ENCODE measurements around the gene ST6GALNAC2. TPM values are rescaled to one million over a fixed set of nuclear protein-coding genes. Genes with fewer than 3 reads are reported as not detected.

The ST6GALNAC2 gene
- total and polyA plus RNA-seq, 10 of the 15 experiments (the other 5 are each of a cell fraction or from before 2014, with no cell fraction given) = 0.08 to 0.41 (median 0.23) TPM; not detected in 6

- TF ChIP-seq ASH2L (IDR thresholded peaks at IDR 0.05; ENCODE audit: borderline replicate concordance, low read depth) = no peak
Measured at GRCh38 chr17:76545918-76546555, 39.6 kb downstream of the ST6GALNAC2 start (continued).

- no peaks in the 10 kb centered on the region for H4K20me1 ChIP-seq (ENCODE audit: control insufficient read depth, insufficient read depth)
- in situ Hi-C loops (cut with MboI) (no loop called here), intact Hi-C loops (cut with micrococcal nuclease; ENCODE audit: unreplicated experiment) (no loop called here)
- no TSS peak for BruUV-seq (replicated peaks)
- H3K27me3 ChIP-seq (replicated peaks in 1 of 2; ENCODE audit: control insufficient read depth in 2 of 2, insufficient read depth in 2 of 2, low read length in 1 of 2) = peaks cover 0 to 3% of the 10 kb centered on the region in 2 experiments; a peak in 3 of 4 replicates
- no peak overlapping the region for H3K9ac ChIP-seq (ENCODE audit: control insufficient read depth, insufficient read depth, low read length)
- ATAC-seq (no peak), DNase-seq (ENCODE audit: low read depth, low spot score) (no peak), FAIRE-seq (no peak)
- no peaks in the 10 kb centered on the region for H3K79me2 ChIP-seq (ENCODE audit: control insufficient read depth, insufficient read depth, low read length)
- H3K9me3 ChIP-seq (replicated peaks; ENCODE audit: control insufficient read depth, insufficient read depth, low read length) = no peaks in the 10 kb centered on the region
- H3K4me3 ChIP-seq = no peak overlapping the region
- POLR2A ChIA-PET = interaction anchor here (0.6 kb wide), 1 partner anchor 31 kb away, joined by 3 read pairs; no protein-coding TSS in a partner anchor
- no peak overlapping the region for H3K27ac ChIP-seq (ENCODE audit: control insufficient read depth, insufficient read depth)
- WGBS (ENCODE audit: insufficient coverage, insufficient replicate concordance, low lambda C conversion rate, missing lambda C conversion rate) = 62% methylated on average over 23 of the region's 24 CpGs
- no peak overlapping the region for H2AFZ ChIP-seq (ENCODE audit: control insufficient read depth, low read depth, low read length)
- RAD21 ChIA-PET (ENCODE audit: unreplicated experiment) = interaction anchor here (0.6 to 2.5 kb wide), 4 partner anchors 11 to 78 kb away, joined by 3 to 9 read pairs (median 3); no protein-coding TSS in a partner anchor
- H3K4me2 ChIP-seq (ENCODE audit: control insufficient read depth, insufficient read depth) = no peak overlapping the region
- no peaks in the 10 kb centered on the region; a peak in 1 of 4 replicates for H3K36me3 ChIP-seq (ENCODE audit: control insufficient read depth in 2 of 2, insufficient read depth in 2 of 2, low read length in 1 of 2)
- CTCF ChIA-PET = interaction anchor here (1.3 to 4.7 kb wide), 9 partner anchors 13 to 137 kb away, joined by 4 to 36 read pairs (median 10); no protein-coding TSS in a partner anchor
- no peak for TF ChIP-seq E2F8 (IDR thresholded peaks at IDR 0.05; ENCODE audit: low read depth, partially characterized antibody)
- TF ChIP-seq PRDM15 (CRISPR knock-in tag; IDR thresholded peaks at IDR 0.05) = no peak
- no peaks in the 10 kb centered on the region; the same call in 1 of the 2 replicates for H3K4me1 ChIP-seq (ENCODE audit: control insufficient read depth, insufficient read depth, low read length)
- SMC1A ChIA-PET (ENCODE audit: uncharacterized antibody, unreplicated experiment) = interaction anchor here (1.6 to 3.7 kb wide), 4 partner anchors 8 to 79 kb away, joined by 5 to 18 read pairs (median 13); no protein-coding TSS in a partner anchor
Measured at GRCh38 chr17:76544546-76545365, 40.9 kb downstream of the ST6GALNAC2 start.

Data from GM12878 (cell line).